Measurements from ENCODE around the gene MGAM2. TPM values are rescaled to one million over a fixed set of nuclear protein-coding genes. Genes with fewer than 3 reads are reported as not detected.

Gene MGAM2
- total and polyA plus RNA-seq, 2 of the 13 experiments (the other 11 are each of a cell fraction or from before 2014, with no cell fraction given), result 0.29 TPM; not detected in 1

DNA sequence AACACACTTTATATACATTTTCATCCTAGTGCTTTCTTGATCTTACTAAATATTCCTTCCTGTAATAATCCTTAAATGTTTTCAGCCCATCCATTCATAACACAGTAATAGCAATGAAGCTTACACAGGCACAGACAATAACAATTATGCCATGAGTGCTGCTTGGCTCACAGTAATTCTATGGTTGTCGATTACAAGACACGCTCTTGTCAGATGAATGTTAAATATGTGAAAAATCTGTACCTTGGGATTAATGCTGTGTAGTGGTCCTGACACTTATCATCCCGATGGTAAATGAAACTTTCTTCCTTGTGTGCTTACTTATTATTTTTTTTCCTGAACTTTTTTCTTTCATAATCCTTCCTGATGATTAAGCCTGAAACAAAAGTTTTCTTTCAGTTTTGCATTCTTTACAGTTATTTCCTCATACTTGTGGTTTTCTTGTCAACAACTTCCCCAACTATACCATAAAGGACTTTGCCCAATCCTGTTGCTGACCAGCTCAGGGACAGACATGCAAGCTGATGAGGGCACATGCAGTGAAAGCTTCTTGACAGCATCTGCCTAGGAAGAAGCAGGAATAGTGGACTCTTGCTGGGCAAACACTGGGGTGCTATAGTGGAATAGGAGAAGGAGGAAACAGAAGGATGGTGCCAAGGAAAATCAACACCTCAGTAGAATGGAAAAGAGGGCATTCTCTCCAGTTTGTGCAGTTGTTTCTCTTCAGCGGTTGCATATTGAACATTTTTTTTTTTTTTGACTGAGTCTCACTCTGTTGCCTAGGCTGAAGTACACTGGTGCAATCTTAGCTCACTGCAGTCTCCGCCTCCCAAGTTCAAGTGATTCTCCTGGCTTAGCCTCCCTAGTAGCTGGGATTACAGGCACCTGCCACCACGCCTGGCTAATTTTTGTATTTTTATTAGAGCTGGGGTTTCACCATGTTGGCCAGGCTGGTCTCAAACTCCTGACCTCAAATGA, 6.7 kb upstream of the MGAM2 start (continued):
- TF ChIP-seq, protein P1, sequence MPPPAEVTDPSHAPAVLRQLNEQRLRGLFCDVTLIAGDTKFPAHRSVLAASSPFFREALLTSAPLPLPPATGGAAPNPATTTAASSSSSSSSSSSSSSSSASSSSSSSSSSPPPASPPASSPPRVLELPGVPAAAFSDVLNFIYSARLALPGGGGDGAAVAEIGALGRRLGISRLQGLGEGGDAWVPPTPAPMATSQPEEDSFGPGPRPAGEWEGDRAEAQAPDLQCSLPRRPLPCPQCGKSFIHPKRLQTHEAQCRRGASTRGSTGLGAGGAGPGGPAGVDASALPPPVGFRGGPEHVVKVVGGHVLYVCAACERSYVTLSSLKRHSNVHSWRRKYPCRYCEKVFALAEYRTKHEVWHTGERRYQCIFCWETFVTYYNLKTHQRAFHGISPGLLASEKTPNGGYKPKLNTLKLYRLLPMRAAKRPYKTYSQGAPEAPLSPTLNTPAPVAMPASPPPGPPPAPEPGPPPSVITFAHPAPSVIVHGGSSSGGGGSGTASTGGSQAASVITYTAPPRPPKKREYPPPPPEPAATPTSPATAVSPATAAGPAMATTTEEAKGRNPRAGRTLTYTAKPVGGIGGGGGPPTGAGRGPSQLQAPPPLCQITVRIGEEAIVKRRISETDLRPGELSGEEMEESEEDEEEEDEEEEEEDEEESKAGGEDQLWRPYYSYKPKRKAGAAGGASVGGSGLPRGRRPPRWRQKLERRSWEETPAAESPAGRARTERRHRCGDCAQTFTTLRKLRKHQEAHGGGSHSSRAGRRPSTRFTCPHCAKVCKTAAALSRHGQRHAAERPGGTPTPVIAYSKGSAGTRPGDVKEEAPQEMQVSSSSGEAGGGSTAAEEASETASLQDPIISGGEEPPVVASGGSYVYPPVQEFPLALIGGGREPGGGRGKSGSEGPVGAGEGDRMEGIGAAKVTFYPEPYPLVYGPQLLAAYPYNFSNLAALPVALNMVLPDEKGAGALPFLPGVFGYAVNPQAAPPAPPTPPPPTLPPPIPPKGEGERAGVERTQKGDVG (CRISPR knock-in tag; IDR thresholded peaks at IDR 0.05; ENCODE audit: borderline replicate concordance), result no peak
- TF ChIP-seq, protein P2, sequence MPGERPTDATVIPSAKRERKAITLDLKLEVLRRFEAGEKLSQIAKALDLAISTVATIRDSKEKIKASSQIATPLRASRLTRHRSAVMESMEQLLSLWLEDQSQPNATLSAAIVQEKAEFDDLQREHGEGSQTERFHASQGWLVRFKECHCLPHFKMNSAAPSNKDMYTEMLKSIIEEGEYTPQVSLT (CRISPR knock-in tag; IDR thresholded peaks at IDR 0.05; ENCODE audit: borderline replicate concordance, low read depth), result no peak
- TF ChIP-seq, protein P3, sequence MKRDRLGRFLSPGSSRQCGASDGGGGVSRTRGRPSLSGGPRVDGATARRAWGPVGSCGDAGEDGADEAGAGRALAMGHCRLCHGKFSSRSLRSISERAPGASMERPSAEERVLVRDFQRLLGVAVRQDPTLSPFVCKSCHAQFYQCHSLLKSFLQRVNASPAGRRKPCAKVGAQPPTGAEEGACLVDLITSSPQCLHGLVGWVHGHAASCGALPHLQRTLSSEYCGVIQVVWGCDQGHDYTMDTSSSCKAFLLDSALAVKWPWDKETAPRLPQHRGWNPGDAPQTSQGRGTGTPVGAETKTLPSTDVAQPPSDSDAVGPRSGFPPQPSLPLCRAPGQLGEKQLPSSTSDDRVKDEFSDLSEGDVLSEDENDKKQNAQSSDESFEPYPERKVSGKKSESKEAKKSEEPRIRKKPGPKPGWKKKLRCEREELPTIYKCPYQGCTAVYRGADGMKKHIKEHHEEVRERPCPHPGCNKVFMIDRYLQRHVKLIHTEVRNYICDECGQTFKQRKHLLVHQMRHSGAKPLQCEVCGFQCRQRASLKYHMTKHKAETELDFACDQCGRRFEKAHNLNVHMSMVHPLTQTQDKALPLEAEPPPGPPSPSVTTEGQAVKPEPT (CRISPR knock-in tag; IDR thresholded peaks at IDR 0.05; ENCODE audit: low read depth), result no peak
- TF ChIP-seq KAT8 (CRISPR knock-in tag; IDR thresholded peaks at IDR 0.05) (0 out of 2 replicates have a peak, but pooled peaks have one; percentile 17), ZNF333 (CRISPR knock-in tag; IDR thresholded peaks at IDR 0.05; ENCODE audit: borderline replicate concordance) (no peak), NCOR1 (IDR thresholded peaks at IDR 0.05; ENCODE audit: borderline replicate concordance, low read length) (peak; percentile 47; the same call in 1 of the 2 replicates), HNRNPLL (IDR thresholded peaks at IDR 0.05; ENCODE audit: low read depth, low read length, poor library complexity, severe bottlenecking) (no peak), TGIF2 (CRISPR knock-in tag; IDR thresholded peaks at IDR 0.05) (no peak), MEF2D (CRISPR knock-in tag; IDR thresholded peaks at IDR 0.05) (no peak), RBAK (CRISPR knock-in tag; IDR thresholded peaks at IDR 0.05) (no peak), GATA4 (IDR thresholded peaks at IDR 0.05; ENCODE audit: borderline replicate concordance, low read depth) (no peak), KAT7 (CRISPR knock-in tag; IDR thresholded peaks at IDR 0.05; ENCODE audit: borderline replicate concordance) (no peak), ZNF101 (CRISPR knock-in tag; IDR thresholded peaks at IDR 0.05; ENCODE audit: borderline replicate concordance, low read depth) (no peak), KMT2B (CRISPR knock-in tag; IDR thresholded peaks at IDR 0.05) (no peak), ZNF354B (CRISPR knock-in tag; IDR thresholded peaks at IDR 0.05) (no peak)
- TF ChIP-seq, protein P4, sequence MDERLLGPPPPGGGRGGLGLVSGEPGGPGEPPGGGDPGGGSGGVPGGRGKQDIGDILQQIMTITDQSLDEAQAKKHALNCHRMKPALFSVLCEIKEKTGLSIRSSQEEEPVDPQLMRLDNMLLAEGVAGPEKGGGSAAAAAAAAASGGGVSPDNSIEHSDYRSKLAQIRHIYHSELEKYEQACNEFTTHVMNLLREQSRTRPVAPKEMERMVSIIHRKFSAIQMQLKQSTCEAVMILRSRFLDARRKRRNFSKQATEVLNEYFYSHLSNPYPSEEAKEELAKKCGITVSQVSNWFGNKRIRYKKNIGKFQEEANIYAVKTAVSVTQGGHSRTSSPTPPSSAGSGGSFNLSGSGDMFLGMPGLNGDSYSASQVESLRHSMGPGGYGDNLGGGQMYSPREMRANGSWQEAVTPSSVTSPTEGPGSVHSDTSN (CRISPR knock-in tag; IDR thresholded peaks at IDR 0.05), result no peak
- TF ChIP-seq, protein P5, sequence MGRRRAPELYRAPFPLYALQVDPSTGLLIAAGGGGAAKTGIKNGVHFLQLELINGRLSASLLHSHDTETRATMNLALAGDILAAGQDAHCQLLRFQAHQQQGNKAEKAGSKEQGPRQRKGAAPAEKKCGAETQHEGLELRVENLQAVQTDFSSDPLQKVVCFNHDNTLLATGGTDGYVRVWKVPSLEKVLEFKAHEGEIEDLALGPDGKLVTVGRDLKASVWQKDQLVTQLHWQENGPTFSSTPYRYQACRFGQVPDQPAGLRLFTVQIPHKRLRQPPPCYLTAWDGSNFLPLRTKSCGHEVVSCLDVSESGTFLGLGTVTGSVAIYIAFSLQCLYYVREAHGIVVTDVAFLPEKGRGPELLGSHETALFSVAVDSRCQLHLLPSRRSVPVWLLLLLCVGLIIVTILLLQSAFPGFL (CRISPR knock-in tag; IDR thresholded peaks at IDR 0.05), result no peak
- TF ChIP-seq, protein P6, sequence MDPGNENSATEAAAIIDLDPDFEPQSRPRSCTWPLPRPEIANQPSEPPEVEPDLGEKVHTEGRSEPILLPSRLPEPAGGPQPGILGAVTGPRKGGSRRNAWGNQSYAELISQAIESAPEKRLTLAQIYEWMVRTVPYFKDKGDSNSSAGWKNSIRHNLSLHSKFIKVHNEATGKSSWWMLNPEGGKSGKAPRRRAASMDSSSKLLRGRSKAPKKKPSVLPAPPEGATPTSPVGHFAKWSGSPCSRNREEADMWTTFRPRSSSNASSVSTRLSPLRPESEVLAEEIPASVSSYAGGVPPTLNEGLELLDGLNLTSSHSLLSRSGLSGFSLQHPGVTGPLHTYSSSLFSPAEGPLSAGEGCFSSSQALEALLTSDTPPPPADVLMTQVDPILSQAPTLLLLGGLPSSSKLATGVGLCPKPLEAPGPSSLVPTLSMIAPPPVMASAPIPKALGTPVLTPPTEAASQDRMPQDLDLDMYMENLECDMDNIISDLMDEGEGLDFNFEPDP (CRISPR knock-in tag; conservative IDR thresholded peaks at IDR 0.05), result no peak
